GM10847 (cell line): Measurements from ENCODE around the gene CASKIN1.

ENCODE experiments used
- POLR2A ChIP-seq: IDR thresholded peaks from 2 replicates; pipeline ENCODE4 v1.6.1; 2011; ENCODE audit not compliant: insufficient read length; ENCODE audit errors: extremely low read depth

CASKIN1 gene

GRCh38 chr16:2196162-2196980 lies at the start of gene CASKIN1:
Gene CASKIN1 (minus strand): TSS chr16:2196605. CDS start chr16:2196432, 173 bp downstream.
- no peak for TF ChIP-seq POLR2A

GRCh38 chr16:2244926-2245795 lies 48.8 kb upstream of the CASKIN1 start:
- TF ChIP-seq POLR2A: no peak

GRCh38 chr16:2244301-2244700 lies 47.9 kb upstream of the CASKIN1 start:
- no peak for TF ChIP-seq POLR2A

GRCh38 chr16:2243781-2244180 lies 47.4 kb upstream of the CASKIN1 start:
- no peak for TF ChIP-seq POLR2A

- TF ChIP-seq POLR2A: no peak
These were observed 46.7 kb upstream of the CASKIN1 start for GRCh38 chr16:2243031-2243528.

GRCh38 chr16:2242598-2242997 lies 46.2 kb upstream of the CASKIN1 start:
- no peak for TF ChIP-seq POLR2A

- TF ChIP-seq POLR2A: no peak
These were observed 42.7 kb upstream of the CASKIN1 start for GRCh38 chr16:2238838-2239675.

GRCh38 chr16:2238150-2238837 lies 41.9 kb upstream of the CASKIN1 start:
- no peak for TF ChIP-seq POLR2A

- TF ChIP-seq POLR2A: no peak
These were observed 41.2 kb upstream of the CASKIN1 start for GRCh38 chr16:2237493-2238149.

GRCh38 chr16:2237102-2237482 lies 40.7 kb upstream of the CASKIN1 start:
- no peak for TF ChIP-seq POLR2A

- TF ChIP-seq POLR2A: no peak
These were observed 40.1 kb upstream of the CASKIN1 start, which contains the start of gene DNASE1L2 for GRCh38 chr16:2236337-2237101. Gene DNASE1L2 (plus strand): TSS chr16:2236444. CDS start chr16:2236817, 373 bp downstream.

GRCh38 chr16:2235695-2236336 lies 39.4 kb upstream of the CASKIN1 start:
- TF ChIP-seq POLR2A: no peak

GRCh38 chr16:2235234-2235651 lies 38.8 kb upstream of the CASKIN1 start:
- no peak for TF ChIP-seq POLR2A
